Stimulated activated CD8-positive, alpha-beta memory T cell treated with anti-CD3 and anti-CD28 coated beads, Interleukin-15, amount 100 ng/mL, for 24 hours (primary cell): ENCODE measurements around the gene GSTP1.
"Not testable (repeated sequence)": the region's sequence is repeated elsewhere in the genome, so short reads cannot be mapped to it uniquely, and the experiment has no call there.

Experiments
- DNase-seq: peaks from one replicate; pipeline ENCODE4 v3.0.0-alpha.2; 2020; ENCODE audit warnings: low read depth

GSTP1 gene

GRCh38 chr11:67583247-67584204 lies at the start of gene GSTP1:
Gene GSTP1, plus strand, starts transcription at chr11:67583812. Its CDS starts 32 bp downstream, at chr11:67583844.
- peak; percentile 72 for DNase-seq

- no peak for DNase-seq
Measured at GRCh38 chr11:67534070-67534679, 49.4 kb upstream of the GSTP1 start.

GRCh38 chr11:67535561-67535960 lies 48.1 kb upstream of the GSTP1 start:
- DNase-seq: no peak

GRCh38 chr11:67538306-67538705 lies 45.3 kb upstream of the GSTP1 start:
- no peak for DNase-seq

GRCh38 chr11:67538823-67539505 lies 44.6 kb upstream of the GSTP1 start:
- no peak for DNase-seq

- no peak for DNase-seq
Measured at GRCh38 chr11:67539550-67539949, 44.1 kb upstream of the GSTP1 start.

- DNase-seq: no peak
Measured at GRCh38 chr11:67541198-67541597, 42.4 kb upstream of the GSTP1 start.

- DNase-seq: no peak
Measured at GRCh38 chr11:67542169-67542568, 41.4 kb upstream of the GSTP1 start.

GRCh38 chr11:67542971-67543370 lies 40.6 kb upstream of the GSTP1 start:
- DNase-seq: no peak

- DNase-seq: no peak
Measured at GRCh38 chr11:67543585-67543984, 40.0 kb upstream of the GSTP1 start.

- DNase-seq: no peak
Measured at GRCh38 chr11:67544616-67545242, 38.9 kb upstream of the GSTP1 start.

GRCh38 chr11:67545280-67545679 lies 38.3 kb upstream of the GSTP1 start:
- DNase-seq: no peak

- not testable (repeated sequence) for DNase-seq
Measured at GRCh38 chr11:67548112-67548511, 35.5 kb upstream of the GSTP1 start.

- DNase-seq: no peak
Measured at GRCh38 chr11:67548555-67549110, 35.0 kb upstream of the GSTP1 start.

GRCh38 chr11:67551127-67551526 lies 32.5 kb upstream of the GSTP1 start:
- no peak for DNase-seq

GRCh38 chr11:67551697-67552096 lies 31.9 kb upstream of the GSTP1 start:
- DNase-seq: not testable (repeated sequence)

- no peak for DNase-seq
Measured at GRCh38 chr11:67556244-67556643, 27.4 kb upstream of the GSTP1 start.

- DNase-seq: no peak
Measured at GRCh38 chr11:67558084-67558772, 25.4 kb upstream of the GSTP1 start.

- DNase-seq: no peak
Measured at GRCh38 chr11:67561971-67562619, 21.5 kb upstream of the GSTP1 start.

GRCh38 chr11:67562963-67563704 lies 20.5 kb upstream of the GSTP1 start:
- no peak for DNase-seq
